ENCODE results near the gene DTNBP1.

DNA sequence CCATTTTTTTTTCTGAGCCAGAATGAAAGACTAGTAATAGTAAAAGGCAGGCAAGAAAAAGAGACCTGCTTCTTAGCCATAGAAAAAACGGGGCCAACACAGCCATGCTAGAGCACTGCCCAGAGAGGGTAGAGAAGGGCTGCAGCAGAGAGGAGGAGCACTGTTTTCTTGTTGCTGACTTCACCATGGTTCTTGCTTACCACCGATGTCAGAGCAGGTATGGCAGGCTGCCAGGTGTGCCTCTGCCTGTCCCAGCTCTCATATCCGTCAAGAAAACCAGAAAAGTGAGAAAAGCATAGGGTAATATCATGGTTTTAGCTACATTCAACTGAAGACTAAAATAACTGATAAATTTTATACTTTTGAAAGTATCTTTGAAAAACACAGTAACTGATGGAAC is 60.7 kb downstream of the DTNBP1 start:
- TF ChIP-seq, protein P1, sequence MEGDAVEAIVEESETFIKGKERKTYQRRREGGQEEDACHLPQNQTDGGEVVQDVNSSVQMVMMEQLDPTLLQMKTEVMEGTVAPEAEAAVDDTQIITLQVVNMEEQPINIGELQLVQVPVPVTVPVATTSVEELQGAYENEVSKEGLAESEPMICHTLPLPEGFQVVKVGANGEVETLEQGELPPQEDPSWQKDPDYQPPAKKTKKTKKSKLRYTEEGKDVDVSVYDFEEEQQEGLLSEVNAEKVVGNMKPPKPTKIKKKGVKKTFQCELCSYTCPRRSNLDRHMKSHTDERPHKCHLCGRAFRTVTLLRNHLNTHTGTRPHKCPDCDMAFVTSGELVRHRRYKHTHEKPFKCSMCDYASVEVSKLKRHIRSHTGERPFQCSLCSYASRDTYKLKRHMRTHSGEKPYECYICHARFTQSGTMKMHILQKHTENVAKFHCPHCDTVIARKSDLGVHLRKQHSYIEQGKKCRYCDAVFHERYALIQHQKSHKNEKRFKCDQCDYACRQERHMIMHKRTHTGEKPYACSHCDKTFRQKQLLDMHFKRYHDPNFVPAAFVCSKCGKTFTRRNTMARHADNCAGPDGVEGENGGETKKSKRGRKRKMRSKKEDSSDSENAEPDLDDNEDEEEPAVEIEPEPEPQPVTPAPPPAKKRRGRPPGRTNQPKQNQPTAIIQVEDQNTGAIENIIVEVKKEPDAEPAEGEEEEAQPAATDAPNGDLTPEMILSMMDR (conservative IDR thresholded peaks at IDR 0.05) = no peak
- TF ChIP-seq ZFX (IDR thresholded peaks at IDR 0.05) = no peak
